H1 (cell line): ENCODE data around the gene ABHD12B. TPM values are rescaled to one million over a fixed set of nuclear protein-coding genes. Genes with fewer than 3 reads are reported as not detected.

Experiments
- CTCF ChIA-PET: fragments of 300-600 bp; sonication (Branson Sonifier 250); formaldehyde crosslinking; loops from one replicate; lab custom pipeline; 2021; ENCODE audit not compliant: partially characterized antibody; lab: Charles Lee
- POLR2A ChIA-PET: fragments of 300-600 bp; sonication (Branson Sonifier 250); formaldehyde crosslinking; loops from one replicate; lab custom pipeline; 2021; ENCODE audit warnings: inconsistent platforms; ENCODE audit not compliant: partially characterized antibody; lab: Charles Lee
- DNase-seq, 2 experiments: peaks; one replicate each; pipeline versions ENCODE4 v3.0.0 to v3.0.0-alpha.2; 2010 to 2022; ENCODE audit warnings: low spot score in 2 of 2, low read depth in 1 of 2, mixed read lengths in 1 of 2
- FAIRE-seq: peaks from 2 replicates; lab custom pipeline; 2011; peaks lifted over from hg19 to GRCh38; lab: Jason Lieb, UNC
- H2AFZ ChIP-seq: 2 replicates; pipeline ENCODE4 v1.8.1; 2012; ENCODE audit warnings: low read length, inconsistent platforms
- H2AK5ac ChIP-seq: 2 replicates; pipeline ENCODE4 v1.6.1; 2013; ENCODE audit warnings: low read depth, low read length
- H2BK120ac ChIP-seq: replicated peaks from 2 replicates; pipeline ENCODE3; 2013; ENCODE audit warnings: low read depth, low read length, inconsistent platforms
- H2BK12ac ChIP-seq: 2 replicates; pipeline ENCODE4 v1.6.1; 2013; ENCODE audit warnings: low read depth, low read length
- H2BK15ac ChIP-seq: 2 replicates; pipeline ENCODE4 v1.6.1; 2013; ENCODE audit warnings: low read length
- H2BK20ac ChIP-seq: 2 replicates; pipeline ENCODE4 v1.6.1; 2013; ENCODE audit warnings: low read length
- H2BK5ac ChIP-seq: 2 replicates; pipeline ENCODE4 v1.6.1; 2013; ENCODE audit warnings: low read depth, low read length
- H3K14ac ChIP-seq: 2 replicates; pipeline ENCODE4 v1.6.1; 2013; ENCODE audit warnings: inconsistent platforms; ENCODE audit not compliant: insufficient read length
- H3K18ac ChIP-seq: 2 replicates; pipeline ENCODE4 v1.6.1; 2013; ENCODE audit warnings: low read length; ENCODE audit errors: extremely low read depth
- H3K23ac ChIP-seq: 2 replicates; pipeline ENCODE4 v1.6.1; 2013; ENCODE audit warnings: inconsistent platforms; ENCODE audit not compliant: insufficient read length
- H3K23me2 ChIP-seq: 2 replicates; pipeline ENCODE4 v1.6.1; 2013; ENCODE audit warnings: low read depth, low read length
- H3K27ac ChIP-seq: 2 replicates; pipeline ENCODE4 v1.6.1; 2011; ENCODE audit warnings: low read depth, low read length, inconsistent platforms
- H3K27me3 ChIP-seq, 4 experiments: replicated peaks in 1 of 4; 1 replicate in 1 of 4; 2 replicates in 3 of 4; pipeline versions ENCODE4 v1.6.1 to v1.8.1; 2011 to 2013; ENCODE audit warnings: low read length in 3 of 4, mild to moderate bottlenecking in 3 of 4, inconsistent platforms in 2 of 4, mixed read lengths in 2 of 4, moderate library complexity in 1 of 4; ENCODE audit not compliant: control insufficient read depth in 3 of 4, insufficient read depth in 3 of 4; ENCODE audit errors: extremely low read depth in 1 of 4
- H3K36me3 ChIP-seq, 4 experiments: 2 replicates each; pipeline versions ENCODE4 v1.6.1 to v1.8.1; 2011 to 2013; ENCODE audit warnings: mild to moderate bottlenecking in 4 of 4, low read length in 3 of 4, moderate library complexity in 2 of 4, control low read depth in 1 of 4, inconsistent platforms in 1 of 4; ENCODE audit not compliant: insufficient read depth in 4 of 4, control insufficient read depth in 2 of 4
- H3K4ac ChIP-seq: replicated peaks from 2 replicates; pipeline ENCODE3; 2013; ENCODE audit warnings: low read length, low read depth, mixed read lengths, inconsistent platforms; ENCODE audit not compliant: insufficient read length
- H3K4me1 ChIP-seq, 4 experiments: replicated peaks in 1 of 4; 1 replicate in 1 of 4; 2 replicates in 3 of 4; pipeline versions ENCODE4 v1.6.1 to v1.8.1; 2011 to 2013; ENCODE audit warnings: low read length in 3 of 4, inconsistent platforms in 2 of 4, mixed read lengths in 1 of 4; ENCODE audit not compliant: insufficient read depth in 4 of 4, control insufficient read depth in 3 of 4
- H3K4me2 ChIP-seq, 2 experiments: 2 replicates each; pipeline versions ENCODE4 v1.6.1 to v1.8.1; 2011 to 2013; ENCODE audit warnings: low read depth in 2 of 2, low read length in 2 of 2, control low read depth in 1 of 2, inconsistent platforms in 1 of 2, mild to moderate bottlenecking in 1 of 2; ENCODE audit not compliant: insufficient read depth in 1 of 2
- H3K4me3 ChIP-seq, 4 experiments: fragments of 200-600, 300-600 bp in 1 of 4; sonication (generic), shearing (Covaris generic), sonication (Bioruptor Twin) in 1 of 4; 2 replicates each; pipeline versions ENCODE4 v1.5.1 to v1.8.1; 2011 to 2016; ENCODE audit warnings: low read length in 4 of 4, low read depth in 3 of 4, control low read depth in 2 of 4, inconsistent platforms in 2 of 4, mild to moderate bottlenecking in 2 of 4, mixed read lengths in 1 of 4, moderate library complexity in 1 of 4; ENCODE audit not compliant: insufficient read depth in 2 of 4; ENCODE audit errors: extremely low read depth in 1 of 4
- H3K56ac ChIP-seq: replicated peaks from 2 replicates; pipeline ENCODE3; 2013; ENCODE audit warnings: low read depth, mild to moderate bottlenecking, mixed read lengths, low read length, inconsistent platforms; ENCODE audit not compliant: insufficient read length
- H3K79me1 ChIP-seq: 2 replicates; pipeline ENCODE4 v1.6.1; 2013; ENCODE audit warnings: low read depth, low read length, control low read depth
- H3K79me2 ChIP-seq, 2 experiments: 2 replicates each; pipeline versions ENCODE4 v1.6.1 to v1.8.1; 2012 to 2013; ENCODE audit warnings: low read length in 2 of 2, mild to moderate bottlenecking in 2 of 2, inconsistent platforms in 1 of 2; ENCODE audit not compliant: insufficient read depth in 2 of 2, control insufficient read depth in 1 of 2
- H3K9ac ChIP-seq, 4 experiments: replicated peaks in 1 of 4; 1 replicate in 1 of 4; 2 replicates in 3 of 4; pipeline versions ENCODE4 v1.6.1 to v1.8.1; 2011 to 2013; ENCODE audit warnings: low read depth in 3 of 4, low read length in 3 of 4, control low read depth in 2 of 4, mild to moderate bottlenecking in 2 of 4, moderate library complexity in 2 of 4, inconsistent platforms in 1 of 4; ENCODE audit errors: extremely low read depth in 1 of 4
- H3K9me3 ChIP-seq, 2 experiments: 2 replicates each; pipeline versions ENCODE4 v1.6.1 to v1.8.1; 2012 to 2013; ENCODE audit warnings: mild to moderate bottlenecking in 2 of 2, moderate library complexity in 2 of 2, control low read depth in 1 of 2, inconsistent platforms in 1 of 2, low read depth in 1 of 2, low read length in 1 of 2, mixed read lengths in 1 of 2; ENCODE audit not compliant: insufficient read depth in 2 of 2
- H4K20me1 ChIP-seq, 2 experiments: replicated peaks in 1 of 2; 2 replicates each; pipeline versions ENCODE3 to v1.8.1; 2011 to 2013; ENCODE audit warnings: inconsistent platforms in 2 of 2, low read length in 2 of 2, mild to moderate bottlenecking in 1 of 2; ENCODE audit not compliant: insufficient read depth in 2 of 2, control insufficient read depth in 1 of 2
- H4K5ac ChIP-seq: 2 replicates; pipeline ENCODE4 v1.6.1; 2013; ENCODE audit warnings: low read length, low read depth, mixed read lengths, inconsistent platforms; ENCODE audit not compliant: insufficient read length
- H4K8ac ChIP-seq: 2 replicates; pipeline ENCODE4 v1.8.0; 2013; ENCODE audit warnings: mild to moderate bottlenecking, moderate library complexity, low read length, inconsistent platforms; ENCODE audit not compliant: insufficient read depth; ENCODE audit errors: extremely low read depth
- H4K91ac ChIP-seq: replicated peaks from 2 replicates; pipeline ENCODE3; 2013; ENCODE audit warnings: low read length, mixed read lengths, inconsistent platforms; ENCODE audit not compliant: insufficient read length
- CBX5 ChIP-seq: fragments of 300-800, 300-1000 bp; sonication (generic); IDR thresholded peaks from 2 replicates; pipeline ENCODE4 v1.7.1; 2016; ENCODE audit warnings: antibody characterized with exemption, low read length, low read depth
- EP300 ChIP-seq, 2 experiments: IDR thresholded peaks; 1 replicate in 1 of 2; 2 replicates in 1 of 2; pipeline ENCODE4 v1.6.1; 2011 to 2012; ENCODE audit warnings: low read depth in 2 of 2, low read length in 2 of 2, mild to moderate bottlenecking in 2 of 2, borderline replicate concordance in 1 of 2, inconsistent platforms in 1 of 2, moderate library complexity in 1 of 2
- HDAC2 ChIP-seq, 2 experiments: fragments of 300-600 bp in 1 of 2; sonication (generic) in 1 of 2; IDR thresholded peaks; 2 replicates each; pipeline ENCODE4 v1.6.1; 2011 to 2012; ENCODE audit warnings: low read depth in 2 of 2, low read length in 2 of 2, mild to moderate bottlenecking in 2 of 2, moderate library complexity in 2 of 2, borderline replicate concordance in 1 of 2, inconsistent platforms in 1 of 2
- KDM1A ChIP-seq: fragments of 200-600, 300-600 bp; sonication (generic); IDR thresholded peaks from 2 replicates; pipeline ENCODE4 v1.7.1; 2016; ENCODE audit warnings: mild to moderate bottlenecking, low read length, borderline replicate concordance
- KDM5A ChIP-seq: fragments of 200-600 bp; IDR thresholded peaks from 2 replicates; pipeline ENCODE4 v1.7.1; 2012; ENCODE audit warnings: mild to moderate bottlenecking, low read length, inconsistent platforms, mixed read lengths
- SIX5 ChIP-seq: IDR thresholded peaks from 2 replicates; pipeline ENCODE4 v1.6.1; 2011; ENCODE audit warnings: mild to moderate bottlenecking, low read depth, low read length
- SP4 ChIP-seq: IDR thresholded peaks from 2 replicates; pipeline ENCODE4 v1.6.1; 2012; ENCODE audit warnings: low read length, inconsistent platforms
- SRF ChIP-seq: IDR thresholded peaks from 2 replicates; pipeline ENCODE4 v1.6.1; 2011; ENCODE audit warnings: mild to moderate bottlenecking, low read depth, low read length, moderate library complexity
- SUZ12 ChIP-seq: fragments of 200-600 bp; sonication (generic); IDR thresholded peaks from 2 replicates; pipeline ENCODE4 v1.6.1; 2012; ENCODE audit warnings: mild to moderate bottlenecking, inconsistent platforms, low read length, moderate library complexity, mixed read lengths
- TEAD4 ChIP-seq: IDR thresholded peaks from 2 replicates; pipeline ENCODE4 v1.6.1; 2012; ENCODE audit warnings: low read depth, low read length, inconsistent platforms, mixed read lengths
- WGBS, 2 experiments: shearing (Covaris generic) in 1 of 2; methylation state at CpG; one replicate each; pipeline versions ENCODE4 v1.1.6 to v1.1.7; 2013 to 2015; ENCODE audit warnings: low lambda C conversion rate in 2 of 2, mixed read lengths in 2 of 2, inconsistent platforms in 1 of 2, low coverage in 1 of 2, missing lambda C conversion rate in 1 of 2; ENCODE audit not compliant: insufficient replicate concordance in 2 of 2, insufficient coverage in 1 of 2, insufficient read length in 1 of 2; ENCODE audit errors: extremely low coverage in 1 of 2, missing lambda C conversion rate in 1 of 2; 5-methylcytosine and 5-hydroxymethylcytosine counted together
- polyA plus RNA-seq, 7 experiments: library from polyadenylated mRNA; depleted of rRNA in 3 of 7; stranded (reverse) in 5 of 7; unstranded in 2 of 7; fragments of >200 nt in 5 of 7; fragments of 200-250 nt in 2 of 7; gene quantifications; 1 replicate in 5 of 7; 2 replicates in 1 of 7; 4 replicates in 1 of 7; pipeline versions ENCODE4 v1.2.1 to v1.2.3, GENCODE V29; 2011 to 2013; ENCODE audit warnings: missing spikeins in 2 of 7, mixed read lengths in 2 of 7
- total RNA-seq: library from RNA; stranded (reverse); fragmentation: NEBNext Ultra II Directional; extraction: Animal tissue kit (Norgen Biotek cat#: 25700); gene quantifications from 2 replicates; pipeline ENCODE4 v1.2.1, GENCODE V29; 2021
- TF ChIP-seq, protein P1 (sequence below): IDR thresholded peaks from 2 replicates; pipeline ENCODE4 v1.6.1; 2011; ENCODE audit warnings: low read length, improper control_type of control experiment

Gene ABHD12B
- total and polyA plus RNA-seq, 2 of the 8 experiments (the other 6 are each of a cell fraction or from before 2014, with no cell fraction given): 4.0 to 102 TPM

- DNase-seq (no peak), FAIRE-seq (no peak)
- Histone ChIP-seq H3K4me2 (no peak overlapping the region), H3K56ac (no peak overlapping the region), H4K5ac (no peak overlapping the region), H4K8ac (no peak overlapping the region), H2BK120ac (no peak overlapping the region), H3K27me3 (no peaks in the 10 kb centered on the region), H3K23me2 (no peaks in the 10 kb centered on the region; the same call in 1 of the 2 replicates), H3K14ac (no peak overlapping the region), H3K23ac (no peak overlapping the region), H4K20me1 (no peaks in the 10 kb centered on the region), H4K91ac (no peak overlapping the region), H3K79me2 (no peaks in the 10 kb centered on the region), H3K4me3 (no peak overlapping the region), H2BK15ac (no peak overlapping the region), H2AK5ac (no peak overlapping the region), H3K9ac (no peak overlapping the region), H3K36me3 (peaks cover 0 to 9% (median 5%) of the 10 kb centered on the region in 4 experiments; a peak in 5 of 8 replicates), H2AFZ (no peak overlapping the region), H3K79me1 (no peaks in the 10 kb centered on the region), H3K18ac (no peak overlapping the region), H2BK12ac (no peak overlapping the region), H2BK5ac (no peak overlapping the region), H2BK20ac (no peak overlapping the region), H3K4ac (no peak overlapping the region), H3K4me1 (peaks cover 0 to 4% (median 1%) of the 10 kb centered on the region in 4 experiments; a peak in 2 of 7 replicates), H3K27ac (no peak overlapping the region), H3K9me3 (no peaks in the 10 kb centered on the region)
- ChIA-PET CTCF (interaction anchor here (1.1 kb wide), 1 partner anchor 11 kb away, joined by 3 read pairs; no protein-coding TSS in a partner anchor), POLR2A (no interaction called here)
- 92% methylated on average over 9 of the region's 9 CpGs; no CpG with 5 or more reads in 1 of the 2 experiments for WGBS, 2 experiments
- TF ChIP-seq TEAD4: no peak
- TF ChIP-seq, protein P1, sequence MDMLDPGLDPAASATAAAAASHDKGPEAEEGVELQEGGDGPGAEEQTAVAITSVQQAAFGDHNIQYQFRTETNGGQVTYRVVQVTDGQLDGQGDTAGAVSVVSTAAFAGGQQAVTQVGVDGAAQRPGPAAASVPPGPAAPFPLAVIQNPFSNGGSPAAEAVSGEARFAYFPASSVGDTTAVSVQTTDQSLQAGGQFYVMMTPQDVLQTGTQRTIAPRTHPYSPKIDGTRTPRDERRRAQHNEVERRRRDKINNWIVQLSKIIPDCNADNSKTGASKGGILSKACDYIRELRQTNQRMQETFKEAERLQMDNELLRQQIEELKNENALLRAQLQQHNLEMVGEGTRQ: no peak
- no peak for TF ChIP-seq HDAC2 (IDR thresholded peaks at IDR 0.05; ENCODE audit: borderline replicate concordance in 1 of 2, low read depth in 2 of 2, low read length in 2 of 2)
- TF ChIP-seq SUZ12: no peak
- no peak for TF ChIP-seq SRF
- TF ChIP-seq EP300 (IDR thresholded peaks at IDR 0.05; ENCODE audit: borderline replicate concordance in 1 of 2, low read depth in 2 of 2, low read length in 2 of 2): no peak
- TF ChIP-seq SP4: no peak
- no peak for TF ChIP-seq SIX5
- TF ChIP-seq KDM1A: no peak
- no peak for TF ChIP-seq CBX5
- TF ChIP-seq KDM5A: no peak
Observed at GRCh38 chr14:50920482-50921230, 48.8 kb downstream of the ABHD12B start.
